ENCODE results near the gene C1orf74. TPM values are rescaled to one million over a fixed set of nuclear protein-coding genes. Genes with fewer than 3 reads are reported as not detected.

C1orf74 gene
- total RNA-seq, 1 experiment from 2014 or later = 4.0 TPM

DNA sequence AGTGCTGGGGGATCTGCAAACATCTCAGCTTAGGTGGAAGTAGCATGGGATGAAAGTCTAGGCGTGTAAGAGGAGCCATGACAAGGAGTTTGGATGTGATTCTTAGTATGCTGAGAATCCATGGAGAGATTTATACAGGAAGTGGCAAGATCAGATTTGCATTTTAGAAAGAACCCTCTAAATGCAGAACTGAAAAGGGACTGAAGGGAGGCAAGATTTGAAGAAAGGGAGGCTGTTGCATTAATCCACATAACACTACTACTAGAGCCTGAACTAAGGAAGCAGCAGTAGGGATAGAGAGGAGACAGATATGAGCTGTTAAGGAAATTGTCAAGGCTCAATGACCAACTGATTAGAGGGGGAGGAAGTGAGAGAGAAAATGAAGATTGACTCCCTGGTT is 9.8 kb downstream of the C1orf74 start:
- DNase-seq = no peak
- Histone ChIP-seq H3K27me3 (ENCODE audit: low read length) (no peaks in the 10 kb centered on the region), H3K36me3 (ENCODE audit: insufficient read depth, low read length) (no peaks in the 10 kb centered on the region), H3K4me1 (ENCODE audit: low read length) (peaks cover 17% of the 10 kb centered on the region), H3K9ac (ENCODE audit: low read length) (no peak overlapping the region), H2AFZ (ENCODE audit: low read length) (no peak overlapping the region), H3K4me2 (ENCODE audit: low read depth, low read length, poor library complexity, severe bottlenecking) (no peak overlapping the region), H3K79me2 (ENCODE audit: low read length) (no peaks in the 10 kb centered on the region), H3K9me3 (ENCODE audit: low read length) (no peaks in the 10 kb centered on the region), H3K4me3 (ENCODE audit: low read length) (no peak overlapping the region), H3K9me2 (replicated peaks; ENCODE audit: insufficient read depth, low read length) (no peaks in the 10 kb centered on the region), H3K27ac (ENCODE audit: low read length) (no peak overlapping the region), H4K20me1 (ENCODE audit: insufficient read depth, low read depth, low read length) (no peaks in the 10 kb centered on the region)

DNA sequence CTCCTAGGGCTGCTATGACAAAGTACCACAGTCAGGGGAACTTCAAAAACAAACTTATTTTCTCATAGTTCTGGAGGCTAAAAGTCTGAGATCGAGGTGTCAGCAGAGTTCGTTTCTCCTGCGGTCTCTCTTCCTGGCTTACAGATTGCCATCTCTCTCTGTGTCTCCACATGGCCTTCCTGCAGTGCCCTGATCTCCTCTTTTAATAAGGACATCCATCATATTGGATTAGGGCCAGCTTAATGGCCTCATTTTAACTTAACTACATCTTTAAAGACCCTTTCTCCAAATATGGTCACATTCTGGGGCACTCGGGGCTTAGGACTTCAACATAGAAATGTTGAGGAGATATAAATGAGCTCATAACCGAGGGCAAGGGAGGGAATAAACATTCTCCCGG is 12.2 kb downstream of the C1orf74 start:
- no peak for DNase-seq
- Histone ChIP-seq H2AFZ (ENCODE audit: low read length) (no peak overlapping the region), H3K4me2 (ENCODE audit: low read depth, low read length, poor library complexity, severe bottlenecking) (no peak overlapping the region), H3K9ac (ENCODE audit: low read length) (no peak overlapping the region), H3K36me3 (ENCODE audit: insufficient read depth, low read length) (no peaks in the 10 kb centered on the region), H3K27ac (ENCODE audit: low read length) (no peak overlapping the region), H3K4me1 (ENCODE audit: low read length) (peaks cover 17% of the 10 kb centered on the region), H3K9me2 (replicated peaks; ENCODE audit: insufficient read depth, low read length) (no peaks in the 10 kb centered on the region), H3K9me3 (ENCODE audit: low read length) (no peaks in the 10 kb centered on the region), H3K27me3 (ENCODE audit: low read length) (no peaks in the 10 kb centered on the region), H4K20me1 (ENCODE audit: insufficient read depth, low read depth, low read length) (no peaks in the 10 kb centered on the region), H3K4me3 (ENCODE audit: low read length) (no peak overlapping the region), H3K79me2 (ENCODE audit: low read length) (no peaks in the 10 kb centered on the region)

DNA sequence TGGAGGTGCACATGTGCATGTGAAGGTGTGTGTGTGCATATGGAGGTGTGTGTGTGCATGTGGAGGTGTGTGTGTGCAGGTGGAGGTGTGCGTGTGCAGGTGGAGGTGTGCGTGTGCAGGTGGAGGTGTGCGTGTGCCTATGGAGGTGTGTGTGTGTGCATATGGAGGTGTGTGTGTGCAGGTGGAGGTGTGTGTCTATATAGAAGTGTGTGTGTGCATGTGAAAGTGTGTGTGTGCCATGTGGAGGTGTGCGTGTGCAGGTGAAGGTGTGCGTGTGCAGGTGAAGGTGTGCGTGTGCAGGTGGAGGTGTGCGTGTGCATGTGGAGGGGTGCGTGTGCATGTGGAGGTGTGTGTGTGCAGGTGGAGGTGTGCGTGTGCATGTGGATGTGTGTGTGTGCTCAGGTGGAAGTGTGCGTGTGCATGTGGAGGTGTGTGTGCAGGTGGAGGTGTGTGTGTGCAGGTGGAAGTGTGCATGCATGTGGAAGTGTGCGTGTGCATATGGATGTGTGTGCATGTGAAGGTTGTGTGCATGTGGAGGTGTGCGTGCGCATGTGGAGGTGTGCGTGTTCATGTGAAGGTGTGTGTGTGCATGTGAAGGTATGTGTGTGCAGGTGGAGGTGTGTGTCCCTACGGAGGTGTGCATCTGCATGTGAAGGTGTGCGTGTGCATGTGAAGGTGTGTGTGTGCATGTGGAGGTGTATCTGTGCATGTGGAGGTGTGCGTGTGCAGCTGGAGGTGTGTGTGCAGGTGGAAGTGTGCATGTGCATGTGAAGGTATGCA is 13.5 kb downstream of the C1orf74 start:
- Histone ChIP-seq H4K20me1 (ENCODE audit: insufficient read depth, low read depth, low read length) (no peaks in the 10 kb centered on the region), H3K27me3 (ENCODE audit: low read length) (no peaks in the 10 kb centered on the region), H3K9me3 (ENCODE audit: low read length) (no peaks in the 10 kb centered on the region), H3K36me3 (ENCODE audit: insufficient read depth, low read length) (no peaks in the 10 kb centered on the region), H3K4me2 (ENCODE audit: low read depth, low read length, poor library complexity, severe bottlenecking) (no peak overlapping the region), H2AFZ (ENCODE audit: low read length) (no peak overlapping the region), H3K4me1 (ENCODE audit: low read length) (peaks cover 16% of the 10 kb centered on the region), H3K79me2 (ENCODE audit: low read length) (no peaks in the 10 kb centered on the region), H3K9ac (ENCODE audit: low read length) (no peak overlapping the region), H3K4me3 (ENCODE audit: low read length) (no peak overlapping the region), H3K27ac (ENCODE audit: low read length) (no peak overlapping the region), H3K9me2 (replicated peaks; ENCODE audit: insufficient read depth, low read length) (no peaks in the 10 kb centered on the region)
- no peak for DNase-seq

DNA sequence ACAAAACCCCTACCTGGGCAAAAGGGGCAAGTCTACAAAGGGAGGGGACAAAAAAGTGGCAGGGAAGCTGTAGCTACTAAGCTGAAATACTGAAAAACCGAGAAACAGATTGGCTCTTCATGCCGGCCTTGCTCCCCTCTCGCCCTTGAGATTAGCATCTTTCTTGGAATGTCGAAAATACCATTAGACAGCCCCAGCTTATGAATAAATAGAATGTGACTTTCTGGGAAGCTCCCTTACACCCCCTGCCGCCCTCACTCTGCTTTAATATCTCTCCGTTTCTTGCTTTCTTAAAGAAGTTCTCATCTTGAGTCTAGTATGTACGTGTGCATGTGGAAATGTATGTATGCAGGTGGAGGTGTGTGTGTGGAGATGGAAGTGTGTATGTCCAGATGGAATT is 14.4 kb downstream of the C1orf74 start:
- Histone ChIP-seq H3K36me3 (ENCODE audit: insufficient read depth, low read length) (no peaks in the 10 kb centered on the region), H3K27ac (ENCODE audit: low read length) (no peak overlapping the region), H4K20me1 (ENCODE audit: insufficient read depth, low read depth, low read length) (no peaks in the 10 kb centered on the region), H3K27me3 (ENCODE audit: low read length) (no peaks in the 10 kb centered on the region), H3K4me1 (ENCODE audit: low read length) (peaks cover 7% of the 10 kb centered on the region), H3K9ac (ENCODE audit: low read length) (no peak overlapping the region), H3K9me3 (ENCODE audit: low read length) (no peaks in the 10 kb centered on the region), H3K9me2 (replicated peaks; ENCODE audit: insufficient read depth, low read length) (no peaks in the 10 kb centered on the region), H3K4me2 (ENCODE audit: low read depth, low read length, poor library complexity, severe bottlenecking) (no peak overlapping the region), H2AFZ (ENCODE audit: low read length) (no peak overlapping the region), H3K79me2 (ENCODE audit: low read length) (no peaks in the 10 kb centered on the region), H3K4me3 (ENCODE audit: low read length) (no peak overlapping the region)
- DNase-seq = no peak

DNA sequence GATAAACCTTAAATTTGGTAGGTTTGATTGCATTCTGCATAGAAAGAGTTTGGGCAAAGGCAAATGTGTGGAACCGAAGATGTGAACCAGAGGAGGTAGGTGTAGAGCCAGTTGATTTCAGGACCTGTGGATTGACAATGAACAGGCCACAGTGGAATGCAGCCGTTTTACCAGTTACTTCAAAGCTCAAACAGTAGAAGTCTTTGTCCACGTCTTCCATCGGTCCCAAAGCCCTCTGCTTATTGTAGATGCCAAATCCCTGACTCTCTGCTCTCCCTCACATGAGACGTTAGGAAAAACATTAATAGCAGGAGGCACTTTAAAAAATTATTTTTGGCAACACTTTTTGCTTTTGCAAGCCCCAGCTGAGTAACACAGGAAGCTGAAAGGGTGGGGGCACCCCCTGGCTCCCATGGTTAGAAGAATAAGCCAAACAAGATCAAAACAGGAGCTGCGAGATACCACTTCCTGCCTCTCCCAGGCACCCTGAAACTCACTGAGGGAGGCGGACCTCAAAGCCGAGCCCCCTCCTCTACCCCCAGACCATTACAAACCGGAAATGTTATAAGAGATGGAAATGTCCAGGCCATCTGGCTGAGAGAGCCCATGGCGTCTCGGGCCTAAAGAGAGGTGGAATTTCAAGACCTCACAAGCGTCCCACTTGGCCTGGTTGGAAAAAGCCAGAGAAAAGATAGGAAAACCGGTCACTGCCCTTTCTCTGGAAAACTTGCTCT is 15.0 kb downstream of the C1orf74 start:
- no peak overlapping the region for H3K27ac ChIP-seq (ENCODE audit: low read length)
- no peak overlapping the region for H2AFZ ChIP-seq (ENCODE audit: low read length)
- H3K79me2 ChIP-seq (ENCODE audit: low read length) = no peaks in the 10 kb centered on the region
- no peaks in the 10 kb centered on the region for H3K27me3 ChIP-seq (ENCODE audit: low read length)
- no peaks in the 10 kb centered on the region for H3K36me3 ChIP-seq (ENCODE audit: insufficient read depth, low read length)
- H3K9ac ChIP-seq (ENCODE audit: low read length) = no peak overlapping the region
- H3K9me3 ChIP-seq (ENCODE audit: low read length) = no peaks in the 10 kb centered on the region
- peaks cover under 1% of the 10 kb centered on the region for H3K4me1 ChIP-seq (ENCODE audit: low read length)
- no peaks in the 10 kb centered on the region for H3K9me2 ChIP-seq (replicated peaks; ENCODE audit: insufficient read depth, low read length)
- no peaks in the 10 kb centered on the region for H4K20me1 ChIP-seq (ENCODE audit: insufficient read depth, low read depth, low read length)
- no peak for DNase-seq
- H3K4me2 ChIP-seq (ENCODE audit: low read depth, low read length, poor library complexity, severe bottlenecking) = no peak overlapping the region
- H3K4me3 ChIP-seq (ENCODE audit: low read length) = no peak overlapping the region

DNA sequence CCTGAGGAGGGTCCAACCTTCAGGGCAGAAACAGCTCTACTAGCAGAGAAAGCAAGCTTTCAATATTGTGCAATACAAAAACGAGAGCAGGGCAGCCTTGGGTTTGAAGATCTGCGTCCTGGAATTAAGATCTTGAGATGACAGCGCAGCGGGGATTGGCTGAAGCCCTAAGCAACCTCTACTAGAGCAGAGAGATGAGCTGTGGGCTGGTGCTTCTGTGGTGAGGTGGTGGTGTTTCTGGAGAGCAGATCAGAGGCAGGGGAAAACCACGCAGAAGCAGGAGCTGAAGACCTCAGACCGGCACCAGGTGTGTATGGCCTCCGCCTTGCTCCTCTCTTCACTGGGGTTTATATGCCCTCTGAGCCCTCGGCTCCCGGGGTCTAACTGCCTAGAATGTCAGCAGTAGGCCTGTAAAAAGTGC is 16.0 kb downstream of the C1orf74 start:
- Histone ChIP-seq H3K27ac (ENCODE audit: low read length) (no peak overlapping the region), H3K4me2 (ENCODE audit: low read depth, low read length, poor library complexity, severe bottlenecking) (no peak overlapping the region), H3K9me2 (replicated peaks; ENCODE audit: insufficient read depth, low read length) (no peaks in the 10 kb centered on the region), H3K4me3 (ENCODE audit: low read length) (no peak overlapping the region), H3K9ac (ENCODE audit: low read length) (no peak overlapping the region), H3K36me3 (ENCODE audit: insufficient read depth, low read length) (no peaks in the 10 kb centered on the region), H3K79me2 (ENCODE audit: low read length) (no peaks in the 10 kb centered on the region), H3K9me3 (ENCODE audit: low read length) (no peaks in the 10 kb centered on the region), H2AFZ (ENCODE audit: low read length) (no peak overlapping the region), H3K27me3 (ENCODE audit: low read length) (no peaks in the 10 kb centered on the region), H4K20me1 (ENCODE audit: insufficient read depth, low read depth, low read length) (no peaks in the 10 kb centered on the region), H3K4me1 (ENCODE audit: low read length) (no peaks in the 10 kb centered on the region)
- no peak for DNase-seq

DNA sequence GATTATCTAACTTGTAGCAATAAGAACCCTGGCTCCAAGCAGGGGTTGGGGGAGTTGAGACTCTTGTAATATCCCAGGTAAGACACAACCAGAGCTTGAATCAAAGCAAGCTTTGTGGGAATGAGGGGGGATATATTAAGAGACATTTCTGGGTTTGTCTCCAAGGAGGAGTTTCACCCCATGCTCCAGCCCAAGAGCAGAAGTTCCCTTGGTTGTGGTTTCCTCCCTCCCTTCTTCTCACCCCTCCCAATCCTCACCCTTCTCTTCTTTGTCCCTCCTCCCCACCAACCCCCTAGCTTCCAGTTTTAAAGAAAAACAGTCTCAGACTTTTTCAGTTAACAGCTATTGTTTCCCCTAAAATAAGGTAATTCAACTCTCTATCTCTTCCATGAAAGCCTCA is 16.7 kb downstream of the C1orf74 start:
- no peak overlapping the region for H3K9ac ChIP-seq (ENCODE audit: low read length)
- H3K4me2 ChIP-seq (ENCODE audit: low read depth, low read length, poor library complexity, severe bottlenecking) = no peak overlapping the region
- H3K27me3 ChIP-seq (ENCODE audit: low read length) = no peaks in the 10 kb centered on the region
- H3K4me1 ChIP-seq (ENCODE audit: low read length) = no peaks in the 10 kb centered on the region
- no peaks in the 10 kb centered on the region for H3K36me3 ChIP-seq (ENCODE audit: insufficient read depth, low read length)
- DNase-seq = no peak
- no peaks in the 10 kb centered on the region for H3K9me3 ChIP-seq (ENCODE audit: low read length)
- H3K79me2 ChIP-seq (ENCODE audit: low read length) = no peaks in the 10 kb centered on the region
- no peak overlapping the region for H2AFZ ChIP-seq (ENCODE audit: low read length)
- no peak overlapping the region for H3K4me3 ChIP-seq (ENCODE audit: low read length)
- H3K9me2 ChIP-seq (replicated peaks; ENCODE audit: insufficient read depth, low read length) = no peaks in the 10 kb centered on the region
- no peak overlapping the region for H3K27ac ChIP-seq (ENCODE audit: low read length)
- H4K20me1 ChIP-seq (ENCODE audit: insufficient read depth, low read depth, low read length) = no peaks in the 10 kb centered on the region

DNA sequence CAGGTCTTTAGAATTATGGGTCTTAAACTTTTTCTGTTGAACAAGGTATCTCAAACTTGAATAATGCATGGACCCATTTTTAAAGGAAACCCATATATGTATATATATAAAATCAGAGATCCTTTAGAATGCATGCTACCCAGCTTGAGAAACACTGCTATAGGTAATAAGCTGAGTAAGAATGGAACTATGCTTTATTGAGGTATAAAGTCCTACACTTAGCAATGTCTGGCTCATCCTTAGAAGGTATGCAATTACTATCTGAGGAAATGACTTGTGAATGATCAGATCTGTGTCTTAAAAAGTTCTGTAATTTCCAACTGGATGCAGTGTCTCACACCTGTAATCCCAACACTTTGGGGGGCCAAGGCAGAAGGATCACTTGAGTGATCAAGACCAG is 17.3 kb downstream of the C1orf74 start:
- no peak overlapping the region for H3K27ac ChIP-seq (ENCODE audit: low read length)
- no peak overlapping the region for H3K9ac ChIP-seq (ENCODE audit: low read length)
- H3K4me1 ChIP-seq (ENCODE audit: low read length) = no peaks in the 10 kb centered on the region
- no peak for DNase-seq
- no peaks in the 10 kb centered on the region for H4K20me1 ChIP-seq (ENCODE audit: insufficient read depth, low read depth, low read length)
- no peaks in the 10 kb centered on the region for H3K27me3 ChIP-seq (ENCODE audit: low read length)
- no peak overlapping the region for H3K4me2 ChIP-seq (ENCODE audit: low read depth, low read length, poor library complexity, severe bottlenecking)
- H3K9me2 ChIP-seq (replicated peaks; ENCODE audit: insufficient read depth, low read length) = no peaks in the 10 kb centered on the region
- H3K79me2 ChIP-seq (ENCODE audit: low read length) = no peaks in the 10 kb centered on the region
- H3K4me3 ChIP-seq (ENCODE audit: low read length) = no peak overlapping the region
- no peaks in the 10 kb centered on the region for H3K36me3 ChIP-seq (ENCODE audit: insufficient read depth, low read length)
- no peak overlapping the region for H2AFZ ChIP-seq (ENCODE audit: low read length)
- no peaks in the 10 kb centered on the region for H3K9me3 ChIP-seq (ENCODE audit: low read length)
